Lower lobe of right lung (tissue), 2 donors: ENCODE data around the gene ZNFX1. TPM values are rescaled to one million over a fixed set of nuclear protein-coding genes. Genes with fewer than 3 reads are reported as not detected.

Experiments
- ATAC-seq, 2 donors: fragments of 200-7000 bp; cut with Tn5 transposase; one replicate each; pipeline ENCODE4 v1.9.1; 2020 to 2022; ENCODE audit warnings: mild to moderate bottlenecking in 2 of 2, moderate library complexity in 2 of 2
- DNase-seq: peaks from one replicate; pipeline ENCODE4 v3.0.0-alpha.2; 2020
- H3K27ac ChIP-seq: fragments of 200-600 bp; one replicate; pipeline ENCODE4 v1.8.0; 2022
- H3K27me3 ChIP-seq: fragments of 200-600 bp; one replicate; pipeline ENCODE4 v1.8.0; 2022; ENCODE audit warnings: low read depth
- H3K36me3 ChIP-seq: fragments of 200-600 bp; one replicate; pipeline ENCODE4 v1.8.0; 2022; ENCODE audit warnings: mild to moderate bottlenecking
- H3K4me1 ChIP-seq: fragments of 200-600 bp; one replicate; pipeline ENCODE4 v1.8.0; 2022
- H3K4me3 ChIP-seq: fragments of 200-600 bp; one replicate; pipeline ENCODE4 v1.8.0; 2022; ENCODE audit warnings: mild to moderate bottlenecking
- H3K9me3 ChIP-seq: fragments of 200-600 bp; one replicate; pipeline ENCODE4 v1.8.0; 2022
- CTCF ChIP-seq: fragments of 200-600 bp; IDR thresholded peaks from one replicate; pipeline ENCODE4 v1.8.0; 2022; ENCODE audit warnings: antibody characterized with exemption, mild to moderate bottlenecking
- intact Hi-C: fragments of 100-400 bp; cut with DNase I; formaldehyde crosslinking; loops from one replicate; pipeline ENCODE4 v1.11.0; 2022
- total RNA-seq: library from RNA; stranded (reverse); fragmentation: NEBNext Ultra II Directional; extraction: Animal tissue kit (Norgen Biotek cat#: 25700); gene quantifications from one replicate; pipeline ENCODE4 v1.2.1, GENCODE V29; 2021
- donor health status: DM: no; HTN: yes; CAD: no; lungs with severe emphysema.

The ZNFX1 gene
- total RNA-seq, 1 donor from 2014 or later: 53.9 TPM

DNA sequence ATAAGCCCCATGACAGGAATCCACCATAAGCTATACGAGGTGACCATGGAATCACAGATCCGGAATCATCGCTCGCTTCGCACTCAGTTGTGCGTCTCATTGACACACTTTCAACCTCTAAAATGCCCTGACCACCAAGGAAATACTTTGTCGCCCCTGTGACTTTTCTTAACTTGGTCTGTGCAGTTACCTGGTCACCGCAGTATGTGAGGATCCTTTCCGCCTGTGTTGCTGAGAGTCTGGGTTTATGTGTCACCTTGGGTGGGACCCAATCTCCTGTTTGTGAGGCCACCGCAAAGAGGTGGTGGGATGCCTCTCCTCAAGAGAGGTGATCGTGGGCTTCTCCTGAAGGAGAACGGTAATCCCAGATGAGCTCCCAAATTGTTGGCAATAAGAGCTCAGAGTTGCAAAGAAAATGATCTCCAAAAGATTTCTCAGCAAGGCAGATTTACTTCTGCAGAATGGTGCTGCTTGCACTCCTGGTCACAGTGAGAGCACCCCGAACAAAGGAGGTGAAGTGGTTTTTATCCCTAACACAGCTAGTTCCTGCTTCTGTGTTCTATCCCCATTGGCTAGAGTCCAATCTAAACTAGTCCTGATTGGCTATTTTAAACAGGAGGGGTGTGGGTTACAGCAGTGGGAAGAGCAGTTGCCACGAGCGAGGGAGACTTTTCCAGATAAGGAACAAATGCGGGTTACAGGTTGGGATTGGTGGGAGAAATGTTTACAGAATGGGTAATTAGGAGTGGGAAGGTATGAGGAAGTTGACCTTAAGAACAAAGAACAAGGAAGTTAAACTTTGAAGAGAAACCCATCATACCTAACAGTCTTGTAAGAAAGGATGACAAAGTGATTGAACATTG is 9.1 kb upstream of the ZNFX1 start:
- no peak for DNase-seq
- Histone ChIP-seq H3K27ac (no peak overlapping the region), H3K4me3 (no peak overlapping the region), H3K9me3 (peaks cover 32% of the 10 kb centered on the region), H3K27me3 (no peaks in the 10 kb centered on the region), H3K4me1 (peaks cover 28% of the 10 kb centered on the region), H3K36me3 (peaks cover 99% of the 10 kb centered on the region)
- intact Hi-C loops: no loop called here
- no peak for ATAC-seq
- no peak for TF ChIP-seq CTCF

DNA sequence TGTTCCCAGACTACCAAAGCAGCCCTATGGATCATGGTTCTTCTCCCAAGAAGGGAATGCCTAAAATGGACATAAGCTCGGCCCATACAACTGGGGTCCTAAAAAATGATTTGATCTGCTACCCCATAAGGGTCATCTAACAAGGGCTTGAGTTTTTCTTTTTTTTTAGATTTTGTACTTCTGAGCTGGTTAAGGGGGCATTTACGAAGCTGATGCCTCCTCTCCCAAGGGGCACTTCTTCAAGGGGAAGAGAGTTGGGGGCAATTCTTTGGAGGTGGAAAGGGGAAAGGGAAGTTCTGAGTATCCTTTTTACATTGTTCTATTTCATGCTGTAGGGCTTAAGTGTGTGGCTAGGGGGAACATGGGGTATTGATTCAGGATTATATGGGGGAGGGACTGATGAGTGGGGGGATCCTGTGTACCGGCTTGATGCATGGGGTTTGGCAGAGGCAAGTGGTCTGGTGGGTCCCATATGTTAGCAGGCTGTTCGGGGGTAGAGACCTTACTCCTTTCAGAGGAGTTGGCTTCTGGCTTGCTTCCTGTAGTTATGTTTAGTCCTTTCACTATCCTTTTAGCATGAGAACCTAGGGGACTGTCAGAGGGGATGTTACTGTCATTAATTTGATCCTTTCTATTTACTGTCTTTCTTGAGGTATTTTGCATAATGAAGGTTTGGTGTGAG is 8.1 kb upstream of the ZNFX1 start:
- H3K27me3 ChIP-seq: no peaks in the 10 kb centered on the region
- no peak for ATAC-seq
- peaks cover 100% of the 10 kb centered on the region for H3K36me3 ChIP-seq
- DNase-seq: no peak
- no peak overlapping the region for H3K27ac ChIP-seq
- peaks cover 37% of the 10 kb centered on the region for H3K4me1 ChIP-seq
- no peak for TF ChIP-seq CTCF
- intact Hi-C loops: no loop called here
- H3K9me3 ChIP-seq: peaks cover 41% of the 10 kb centered on the region
- H3K4me3 ChIP-seq: no peak overlapping the region

DNA sequence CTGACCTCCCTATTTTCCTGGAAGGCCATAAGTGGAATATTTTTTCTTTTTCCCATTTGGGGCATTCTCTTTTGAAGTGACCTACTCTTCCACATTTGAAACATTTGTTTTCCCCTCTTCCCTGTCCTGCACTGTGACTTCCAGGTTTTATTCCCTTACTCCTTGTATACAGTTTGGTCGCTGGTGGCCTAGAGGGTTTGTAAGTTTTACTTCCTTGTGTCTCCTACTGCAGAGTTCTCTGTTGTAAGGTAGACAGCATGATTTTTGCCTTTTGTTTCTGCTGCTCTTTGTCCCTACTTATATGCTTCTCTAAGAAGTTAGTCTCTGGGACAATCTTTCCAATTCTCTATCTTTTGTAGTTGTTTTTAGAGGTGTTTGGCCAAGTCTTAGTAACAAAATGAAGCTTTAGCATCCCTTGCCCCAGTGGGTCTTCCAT is 7.4 kb upstream of the ZNFX1 start:
- intact Hi-C loops: no loop called here
- H3K9me3 ChIP-seq: peaks cover 47% of the 10 kb centered on the region
- no peak for TF ChIP-seq CTCF
- H3K4me1 ChIP-seq: peaks cover 44% of the 10 kb centered on the region
- no peak overlapping the region for H3K27ac ChIP-seq
- peaks cover 100% of the 10 kb centered on the region for H3K36me3 ChIP-seq
- H3K27me3 ChIP-seq: no peaks in the 10 kb centered on the region
- no peak overlapping the region for H3K4me3 ChIP-seq
- no peak for DNase-seq
- no peak for ATAC-seq

DNA sequence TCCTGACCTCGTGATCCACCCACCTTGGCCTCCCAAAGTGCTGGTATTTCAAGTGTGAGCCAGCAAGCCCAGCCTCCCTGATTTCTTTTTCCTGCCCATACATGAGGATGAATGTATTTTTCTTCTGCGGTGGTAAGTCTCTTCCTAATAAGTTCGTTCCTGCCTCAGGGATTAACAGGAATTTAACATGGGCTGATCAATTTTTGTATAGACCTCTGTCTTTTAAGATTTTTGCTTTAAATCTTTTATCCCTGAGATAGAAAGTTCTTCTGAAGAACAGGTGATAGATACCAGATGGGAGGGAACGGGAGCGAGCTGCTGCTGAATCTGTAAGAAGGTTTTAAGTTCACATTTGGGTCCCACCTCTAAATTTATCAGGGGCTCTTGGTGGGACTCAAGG is 7.0 kb upstream of the ZNFX1 start:
- DNase-seq (no peak), ATAC-seq (no peak)
- Histone ChIP-seq H3K36me3 (peaks cover 100% of the 10 kb centered on the region), H3K27ac (no peak overlapping the region), H3K4me1 (peaks cover 49% of the 10 kb centered on the region), H3K4me3 (no peak overlapping the region), H3K9me3 (peaks cover 47% of the 10 kb centered on the region), H3K27me3 (no peaks in the 10 kb centered on the region)
- TF ChIP-seq CTCF: no peak
- intact Hi-C loops: no loop called here

GRCh38 chr20:49283703-49284625 is 6.1 kb upstream of the ZNFX1 start:
- H3K4me3 ChIP-seq: no peak overlapping the region
- ATAC-seq (no peak), DNase-seq (no peak)
- TF ChIP-seq CTCF: no peak
- peaks cover 47% of the 10 kb centered on the region for H3K9me3 ChIP-seq
- no peaks in the 10 kb centered on the region for H3K27me3 ChIP-seq
- intact Hi-C loops: no loop called here
- peaks cover 97% of the 10 kb centered on the region for H3K36me3 ChIP-seq
- no peak overlapping the region for H3K27ac ChIP-seq
- H3K4me1 ChIP-seq: peaks cover 56% of the 10 kb centered on the region
